HL-60/S4 treated with retinoic acid at 250 ng/mL for 4 days and 3 days (cell line): ENCODE results near the gene TCAF2.
"Not testable (repeated sequence)": the region's sequence is repeated elsewhere in the genome, so short reads cannot be mapped to it uniquely, and the experiment has no call there.

Source experiments
- in situ Hi-C: fragments of 300-500 bp; cut with MboI; formaldehyde crosslinking; loops from 2 replicates; pipeline ENCODE4 v1.7.0; 2022; ENCODE audit warnings: low sequenced_read_pairs

TCAF2 gene

DNA sequence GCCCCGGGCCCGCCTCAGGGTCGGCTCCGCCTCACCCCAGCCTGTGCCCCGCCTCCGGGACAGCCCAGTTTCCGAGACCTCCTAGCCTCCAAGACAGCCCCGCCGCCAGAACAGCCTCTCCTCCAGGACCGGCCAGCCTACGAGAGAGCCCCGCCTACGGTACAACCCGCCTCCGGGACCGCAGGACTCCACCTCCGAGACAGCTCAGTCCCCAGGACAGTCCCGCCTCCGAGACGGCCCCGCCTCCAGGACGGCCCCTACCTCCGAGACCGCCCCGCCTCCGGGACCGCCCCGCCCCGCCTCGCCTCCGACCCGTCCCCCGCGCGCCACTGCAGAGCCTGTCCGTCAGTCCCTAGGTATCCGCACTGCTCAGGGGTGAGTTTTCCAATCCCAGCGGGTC, at the start of gene TCAF2:
Gene TCAF2 (plus strand): TSS at position 329 of the 400 bp plus-strand sequence.
- in situ Hi-C loops: not testable (repeated sequence)

DNA sequence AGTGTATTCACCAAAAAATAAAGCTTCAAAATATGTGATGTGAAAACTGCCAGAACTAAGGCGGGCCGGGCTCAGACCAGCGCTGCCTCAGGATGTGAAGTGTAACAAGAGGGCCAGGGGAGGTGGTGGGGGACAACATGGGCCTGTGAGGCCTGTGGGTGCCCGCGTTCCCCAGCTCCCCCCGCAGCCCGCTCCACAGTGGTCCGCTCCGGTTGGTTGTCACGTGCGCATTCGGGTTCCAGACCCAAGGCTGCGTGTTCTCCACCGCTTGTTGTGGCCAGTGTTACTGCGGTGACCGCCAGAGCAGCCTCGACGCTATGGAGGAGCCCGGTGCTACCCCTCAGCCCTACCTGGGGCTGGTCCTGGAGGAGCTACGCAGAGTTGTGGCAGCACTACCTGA, 49.3 kb upstream of the TCAF2 start, which contains the start of gene CTAGE15:
Gene CTAGE15 (plus strand): TSS at position 301 of the 400 bp plus-strand sequence. CDS start 17 bp downstream, at position 318.
- in situ Hi-C loops: not testable (repeated sequence)

DNA sequence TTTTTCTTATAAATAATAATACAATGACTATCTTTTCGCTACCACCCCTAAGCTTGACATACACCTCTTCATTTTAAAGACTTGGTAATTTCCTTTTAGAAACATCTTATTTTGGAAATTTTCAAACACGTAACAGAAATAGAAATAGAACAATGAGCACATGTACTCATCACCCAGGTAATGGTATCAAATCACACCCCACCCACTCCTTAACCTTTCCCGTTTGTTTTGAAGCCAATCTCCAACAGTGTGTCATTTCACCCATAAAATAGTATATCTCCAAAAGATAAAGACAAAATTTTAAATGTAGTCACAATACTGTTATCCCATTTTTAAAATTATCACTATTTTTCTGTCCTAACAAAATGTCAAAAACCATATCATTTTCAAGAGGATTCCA, 32.6 kb upstream of the TCAF2 start:
- in situ Hi-C loops: not testable (repeated sequence)

GRCh38 chr7:143589897-143590296, 30.9 kb upstream of the TCAF2 start:
- in situ Hi-C loops: not testable (repeated sequence)

GRCh38 chr7:143598086-143598485, 22.7 kb upstream of the TCAF2 start:
- in situ Hi-C loops: not testable (repeated sequence)

DNA sequence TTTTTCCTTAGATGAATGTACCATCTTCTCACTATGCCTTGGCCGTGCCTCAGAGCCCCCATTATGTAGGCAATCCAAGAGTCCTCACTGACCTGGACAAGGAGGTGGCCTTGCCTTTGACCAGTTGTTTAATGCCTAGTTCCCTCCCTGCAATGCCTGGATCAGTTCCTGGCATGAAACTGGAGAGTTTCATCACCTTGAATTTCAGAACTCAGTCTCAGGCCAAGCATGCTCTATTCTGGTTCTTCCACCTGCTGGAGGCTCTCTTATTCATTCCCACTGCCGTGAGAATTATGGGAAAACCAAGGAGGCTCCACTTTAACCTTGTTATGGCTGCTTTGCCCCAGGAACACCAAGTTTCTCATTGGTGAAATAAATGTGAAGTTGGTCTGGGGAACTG, 17.2 kb upstream of the TCAF2 start:
- in situ Hi-C loops: not testable (repeated sequence)

DNA sequence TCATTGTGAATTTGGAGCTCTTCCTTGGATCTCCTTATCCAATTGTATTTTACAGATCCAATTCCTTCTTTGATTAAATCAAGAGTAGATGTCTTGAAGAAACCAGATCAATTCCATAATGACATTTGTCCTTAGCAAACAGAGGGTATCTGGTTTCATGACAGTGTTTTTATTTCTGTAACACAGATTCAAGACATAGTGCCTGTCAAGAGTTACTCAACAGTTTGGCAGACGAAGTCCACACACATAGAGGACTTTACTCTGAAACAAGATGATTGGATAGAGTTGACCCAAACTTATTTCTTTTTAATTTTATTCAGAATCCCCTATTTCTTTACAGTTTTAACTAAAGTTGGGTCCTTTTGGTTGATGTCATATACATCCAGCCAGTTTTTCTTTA, 14.7 kb upstream of the TCAF2 start:
- in situ Hi-C loops: not testable (repeated sequence)

GRCh38 chr7:143615545-143615944, 5.2 kb upstream of the TCAF2 start:
- in situ Hi-C loops: not testable (repeated sequence)

DNA sequence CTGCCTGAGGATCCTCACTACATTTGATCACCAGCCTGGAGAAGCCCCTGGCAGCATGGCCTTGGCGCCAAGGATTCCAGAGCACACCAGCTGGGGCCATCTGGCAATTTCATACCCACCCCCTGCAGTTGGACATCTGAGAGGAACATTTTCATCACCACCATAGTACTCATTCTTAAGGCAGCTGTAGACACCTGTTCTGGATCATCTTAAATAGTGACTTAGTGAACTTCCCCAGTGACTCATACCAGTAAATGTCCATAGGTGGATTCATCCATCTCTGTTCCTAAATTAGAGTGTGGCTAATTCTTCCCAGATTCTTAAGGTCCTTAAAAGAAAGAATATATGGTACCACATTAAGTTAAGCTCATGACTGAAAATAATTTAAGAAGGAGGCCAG, 3.6 kb upstream of the TCAF2 start:
- in situ Hi-C loops: not testable (repeated sequence)

DNA sequence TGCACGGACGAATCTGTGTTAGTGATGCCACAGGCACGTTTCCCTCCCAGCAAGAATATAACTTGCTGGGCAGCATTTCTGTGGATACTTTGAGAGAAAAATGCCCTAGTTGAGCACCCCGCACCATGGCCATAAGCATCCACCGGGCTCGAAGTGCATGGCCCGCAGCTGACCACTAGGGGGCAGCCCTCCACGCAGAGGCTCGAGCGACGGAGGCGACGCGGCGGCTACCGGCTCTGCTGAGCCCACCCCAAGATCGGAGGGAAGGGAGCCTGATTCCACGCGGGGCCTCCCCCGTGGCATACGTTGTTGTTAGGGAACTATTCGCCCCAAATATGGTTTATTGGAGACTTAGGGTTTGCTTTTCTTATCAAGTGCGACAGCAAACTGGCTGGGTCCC, 716 bp upstream of the TCAF2 start:
- in situ Hi-C loops: not testable (repeated sequence)

DNA sequence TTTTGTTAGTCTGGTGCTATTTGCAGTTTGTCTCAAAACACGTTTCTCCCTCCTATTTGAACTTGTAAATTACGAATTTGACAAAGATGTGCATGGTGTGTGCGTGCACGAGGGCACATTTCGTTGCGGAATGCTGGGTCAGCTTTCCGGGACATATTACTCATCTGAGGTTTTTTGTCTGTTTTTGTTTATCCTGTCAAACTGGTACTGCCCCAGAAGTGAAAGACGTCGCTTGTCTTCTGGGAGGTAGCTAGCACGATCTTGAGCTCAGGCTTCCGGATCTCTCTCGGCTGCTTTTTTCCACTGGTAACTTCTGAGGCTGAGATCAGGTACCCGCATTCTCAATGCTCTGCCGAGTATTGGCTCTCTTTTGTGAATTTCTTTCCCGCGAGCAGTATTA, 401 bp downstream of the TCAF2 start:
- in situ Hi-C loops: not testable (repeated sequence)

GRCh38 chr7:143622130-143622529, 1.4 kb downstream of the TCAF2 start:
- in situ Hi-C loops: not testable (repeated sequence)

DNA sequence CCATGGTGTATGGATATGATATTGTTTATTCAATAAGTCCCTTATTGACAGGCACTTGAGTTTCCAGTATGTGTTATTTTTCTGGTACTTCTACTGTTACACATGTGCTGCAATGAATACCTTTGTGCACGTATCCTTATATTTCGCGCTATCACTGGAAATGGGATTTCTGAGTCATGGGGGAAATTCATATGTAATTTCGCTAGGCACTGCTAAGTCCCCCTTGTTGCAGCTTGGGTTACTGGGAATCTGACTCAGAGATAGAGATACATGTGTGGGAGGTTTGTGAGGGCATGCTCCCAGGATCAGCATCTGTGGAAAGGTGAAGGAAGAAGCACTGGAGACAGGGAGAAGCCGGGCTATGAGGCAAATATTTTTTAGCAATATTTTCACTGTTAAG, 9.9 kb downstream of the TCAF2 start:
- in situ Hi-C loops: not testable (repeated sequence)

- in situ Hi-C loops: not testable (repeated sequence)
These were observed 11.7 kb downstream of the TCAF2 start for GRCh38 chr7:143632506-143632905.

GRCh38 chr7:143633013-143633618, 12.3 kb downstream of the TCAF2 start:
- in situ Hi-C loops: not testable (repeated sequence)

DNA sequence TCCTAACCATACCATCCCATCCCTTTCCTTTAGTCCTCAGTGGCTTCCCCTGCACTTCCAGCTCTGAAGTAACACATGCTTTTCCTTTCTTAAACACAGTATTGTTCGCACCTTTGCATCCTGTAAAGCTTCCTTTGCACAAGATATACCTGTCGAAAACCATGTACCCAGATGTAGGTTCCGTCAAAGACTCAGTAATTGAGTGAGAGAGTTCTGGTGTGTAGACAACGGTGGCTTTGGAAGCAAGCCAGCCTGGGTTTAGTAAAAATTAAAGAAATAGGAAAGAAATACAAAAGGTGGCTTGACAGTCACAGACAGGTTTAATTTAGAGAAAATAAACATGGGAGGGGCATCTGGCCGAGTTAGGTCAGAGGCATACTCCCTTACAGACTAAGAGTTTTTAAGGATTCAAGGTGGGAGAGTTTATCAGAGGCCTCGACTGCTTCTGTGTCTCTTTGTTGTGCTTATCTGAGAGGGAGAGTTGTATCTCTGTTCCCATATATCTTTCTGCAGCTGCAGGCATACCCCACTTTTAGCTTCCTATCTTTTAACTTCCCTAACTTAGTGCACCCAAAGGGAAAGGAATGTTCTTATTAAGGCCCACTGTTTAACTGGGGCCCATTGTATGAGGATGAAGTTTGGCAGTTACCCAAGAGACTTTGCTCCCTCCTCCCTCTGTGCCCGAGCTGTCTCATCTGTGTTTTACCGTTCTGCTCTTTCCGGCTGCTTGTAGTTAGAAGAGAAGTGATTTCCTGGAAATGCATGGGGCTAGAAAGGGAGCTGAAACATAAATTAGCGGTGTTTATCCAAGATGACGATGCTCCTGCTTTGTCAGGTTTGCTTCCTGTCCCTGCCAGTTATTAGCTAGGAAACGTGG, 14.8 kb downstream of the TCAF2 start:
- in situ Hi-C loops: not testable (repeated sequence)

GRCh38 chr7:143639372-143639771, 18.6 kb downstream of the TCAF2 start:
- in situ Hi-C loops: not testable (repeated sequence)

DNA sequence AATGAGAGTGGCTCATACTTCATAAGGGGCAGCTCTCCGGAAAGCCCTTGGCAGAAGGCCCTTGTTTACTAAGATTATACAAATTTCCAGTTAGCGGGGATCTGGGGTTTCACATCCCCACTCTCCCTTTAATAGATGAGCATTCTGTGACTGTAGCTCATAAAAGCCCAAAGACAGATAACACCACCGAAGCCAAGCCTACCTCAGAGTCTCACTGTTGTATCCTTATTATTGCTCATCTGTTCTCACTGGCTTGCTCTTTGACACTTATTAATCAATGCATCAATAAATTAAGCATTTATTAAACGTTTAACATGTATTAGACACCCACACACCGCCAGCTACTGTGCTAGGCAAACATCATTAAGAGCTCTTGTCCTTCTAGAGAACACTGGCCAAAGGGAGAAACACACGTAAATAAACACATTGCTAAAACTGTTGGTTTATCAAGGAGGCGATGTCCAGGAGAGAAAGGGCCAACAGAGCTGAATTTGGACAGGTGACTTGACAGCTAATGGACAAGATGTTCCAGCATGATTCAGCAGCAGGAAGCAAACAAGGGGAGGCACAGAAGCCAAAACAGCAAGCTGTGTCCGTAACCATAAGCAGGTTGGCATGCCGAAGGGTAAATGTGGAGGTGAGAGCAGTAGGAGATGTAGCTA, 19.9 kb downstream of the TCAF2 start:
- in situ Hi-C loops: not testable (repeated sequence)

DNA sequence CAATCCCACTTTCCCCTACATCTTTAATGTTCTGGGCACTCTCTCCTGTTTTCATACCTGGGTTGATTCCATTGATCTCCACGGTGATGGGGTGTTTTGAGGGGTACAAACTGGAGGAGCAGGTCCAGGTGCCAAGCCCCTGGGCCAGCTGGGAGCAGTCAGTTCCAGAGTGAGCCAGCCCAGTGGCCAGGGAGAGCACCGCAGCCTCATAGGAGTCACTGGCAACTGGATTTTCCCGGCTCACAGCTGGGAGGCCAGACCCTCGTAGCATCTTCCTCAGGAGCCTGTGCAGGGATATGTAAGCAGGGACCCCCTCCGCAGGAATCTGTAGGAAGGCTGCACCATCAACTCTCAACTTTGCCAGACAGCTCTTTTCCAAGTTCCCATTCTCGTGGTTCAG, 25.8 kb downstream of the TCAF2 start:
- in situ Hi-C loops: not testable (repeated sequence)

GRCh38 chr7:143649902-143650301, 29.1 kb downstream of the TCAF2 start:
- in situ Hi-C loops: not testable (repeated sequence)

DNA sequence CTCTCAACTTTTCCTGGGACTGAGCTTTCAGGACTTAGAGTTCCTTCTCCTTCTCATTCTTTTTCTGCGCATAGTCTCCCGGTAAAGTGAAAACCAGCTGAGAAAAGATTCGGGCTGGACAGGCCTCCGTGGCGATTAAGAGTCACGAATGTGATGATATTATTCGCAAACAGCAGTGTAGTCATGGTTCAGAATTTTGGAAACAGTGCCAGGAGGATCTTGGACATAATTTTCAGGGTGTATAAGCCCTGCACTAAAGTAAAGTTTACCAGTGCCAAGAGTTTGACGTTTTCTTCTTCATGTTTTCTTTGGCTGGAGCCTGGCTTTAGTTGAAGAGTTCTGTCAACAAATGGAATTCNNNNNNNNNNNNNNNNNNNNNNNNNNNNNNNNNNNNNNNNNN, 29.7 kb downstream of the TCAF2 start:
- in situ Hi-C loops: not testable (repeated sequence)
